Sigmoid colon (tissue), 7 donors: ENCODE results near the gene SFMBT2. TPM values are rescaled to one million over a fixed set of nuclear protein-coding genes. Genes with fewer than 3 reads are reported as not detected.

Experiments
- DNase-seq: peaks from one replicate; pipeline ENCODE4 v3.0.0-alpha.2; 2019
- H3K27ac ChIP-seq, 4 donors: fragments of 200-600 bp; sonication (generic); one replicate each; pipeline ENCODE4 v1.5.1; 2016 to 2019; ENCODE audit warnings: mild to moderate bottlenecking in 1 of 4
- H3K27me3 ChIP-seq, 3 donors: fragments of 200-600 bp; sonication (generic); one replicate each; pipeline ENCODE4 v1.5.1; 2019; ENCODE audit warnings: mild to moderate bottlenecking in 1 of 3
- H3K36me3 ChIP-seq, 4 donors: fragments of 200-600 bp; sonication (generic); one replicate each; pipeline ENCODE4 v1.5.1; 2016 to 2019
- H3K4me1 ChIP-seq, 4 donors: fragments of 200-600 bp; sonication (generic); one replicate each; pipeline ENCODE4 v1.5.1; 2017 to 2019
- H3K4me3 ChIP-seq, 4 donors: fragments of 200-600 bp; sonication (generic); one replicate each; pipeline ENCODE4 v1.5.1; 2017 to 2019; ENCODE audit warnings: mild to moderate bottlenecking in 2 of 4, moderate library complexity in 1 of 4
- H3K9me3 ChIP-seq, 4 donors: fragments of 200-600 bp in 3 of 4; sonication (generic) in 3 of 4; one replicate each; pipeline versions ENCODE4 v1.5.1 to v1.6.1; 2013 to 2019
- CTCF ChIP-seq, 4 experiments: fragments of 450-650 bp in 3 of 4; fragments of 200-600 bp in 1 of 4; IDR thresholded peaks; one replicate each; pipeline ENCODE4 v1.5.1; 2016 to 2019; ENCODE audit warnings: antibody characterized with exemption in 4 of 4, mild to moderate bottlenecking in 3 of 4, moderate library complexity in 2 of 4
- EP300 ChIP-seq, 4 donors: sonication (generic); formaldehyde crosslinking; IDR thresholded peaks; one replicate each; pipeline ENCODE4 v1.6.1; 2017; ENCODE audit warnings: antibody characterized with exemption in 4 of 4
- POLR2A ChIP-seq, 2 donors: fragments of 450-650 bp; IDR thresholded peaks; one replicate each; pipeline ENCODE4 v1.6.1; 2016; ENCODE audit warnings: antibody characterized with exemption in 2 of 2, mild to moderate bottlenecking in 2 of 2, moderate library complexity in 2 of 2
- POLR2AphosphoS5 ChIP-seq, 4 donors: sonication (generic); formaldehyde crosslinking; IDR thresholded peaks; one replicate each; pipeline ENCODE4 v1.6.1; 2017; ENCODE audit warnings: antibody characterized with exemption in 4 of 4
- WGBS, 2 donors: extraction: QIAGEN DNeasy Blood & Tissue Kit; methylation state at CpG; one replicate each; pipeline ENCODE4 v1.1.7; 2013; 5-methylcytosine and 5-hydroxymethylcytosine counted together
- intact Hi-C: fragments of 100-400 bp; cut with DNase I; formaldehyde crosslinking; loops from one replicate; pipeline ENCODE4 v1.15.1; 2023
- polyA plus RNA-seq, 3 donors: library from polyadenylated mRNA; stranded (reverse); fragments of 200-250 nt; gene quantifications; one replicate each; pipeline ENCODE4 v1.2.3, GENCODE V29; 2013
- total RNA-seq, 4 donors: library from RNA; depleted of rRNA; stranded (reverse); fragments of >200 nt; gene quantifications; one replicate each; pipeline ENCODE4 v1.1.0, GENCODE V29; 2016
- donor health status: healthy with polysubstance abuse.
- donor health status: Bipolar disorder and iron deficiency.
- donor health status: healthy.

Gene SFMBT2
- total and polyA plus RNA-seq, 7 donors = 0.60 to 6.4 (median 4.2) TPM

GRCh38 chr10:7283246-7283645, 127.6 kb downstream of the SFMBT2 start:
- Histone ChIP-seq H3K4me3 (no peak overlapping the region), H3K36me3 (no peaks in the 10 kb centered on the region), H3K27ac (no peak overlapping the region), H3K27me3 (no peaks in the 10 kb centered on the region), H3K4me1 (no peaks in the 10 kb centered on the region), H3K9me3 (no peaks in the 10 kb centered on the region)
- TF ChIP-seq CTCF (IDR thresholded peaks at IDR 0.05) (no peak), EP300 (IDR thresholded peaks at IDR 0.05) (no peak), POLR2AphosphoS5 (IDR thresholded peaks at IDR 0.05) (no peak), POLR2A (IDR thresholded peaks at IDR 0.05) (no peak)
- 64 to 91% methylated on average over 2 of the region's 2 CpGs for WGBS, 2 donors
- intact Hi-C loops = no loop called here
- no peak for DNase-seq

DNA sequence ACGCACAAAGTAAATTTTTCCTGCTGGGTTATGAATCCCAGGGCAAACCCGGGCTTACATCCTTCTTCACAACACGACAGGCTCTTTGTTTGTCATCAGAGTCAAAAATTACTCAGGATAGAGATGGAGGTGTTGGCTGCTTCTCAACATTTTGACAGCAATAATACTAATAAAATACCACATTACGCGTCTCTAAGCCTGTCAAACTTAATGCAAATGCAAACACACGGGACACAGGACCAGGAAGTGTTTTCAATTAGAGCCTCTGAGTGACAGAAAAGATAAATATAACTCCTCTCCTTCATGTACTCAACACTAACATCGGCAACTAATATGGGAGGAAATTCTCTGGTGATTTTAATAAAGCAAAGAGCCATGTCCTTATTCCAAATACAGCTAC, 128.4 kb downstream of the SFMBT2 start:
- no peak for DNase-seq
- no peak for TF ChIP-seq POLR2AphosphoS5 (IDR thresholded peaks at IDR 0.05)
- no peak for TF ChIP-seq POLR2A (IDR thresholded peaks at IDR 0.05)
- no peak for TF ChIP-seq CTCF (IDR thresholded peaks at IDR 0.05)
- no peak for TF ChIP-seq EP300 (IDR thresholded peaks at IDR 0.05)
- H3K4me3 ChIP-seq = no peak overlapping the region
- WGBS, 2 donors = 61 to 77% methylated on average over 7 of the region's 7 CpGs
- H3K36me3 ChIP-seq = no peaks in the 10 kb centered on the region
- H3K4me1 ChIP-seq = no peaks in the 10 kb centered on the region
- H3K27me3 ChIP-seq = no peaks in the 10 kb centered on the region
- intact Hi-C loops = no loop called here
- no peak overlapping the region for H3K27ac ChIP-seq
- no peaks in the 10 kb centered on the region for H3K9me3 ChIP-seq

DNA sequence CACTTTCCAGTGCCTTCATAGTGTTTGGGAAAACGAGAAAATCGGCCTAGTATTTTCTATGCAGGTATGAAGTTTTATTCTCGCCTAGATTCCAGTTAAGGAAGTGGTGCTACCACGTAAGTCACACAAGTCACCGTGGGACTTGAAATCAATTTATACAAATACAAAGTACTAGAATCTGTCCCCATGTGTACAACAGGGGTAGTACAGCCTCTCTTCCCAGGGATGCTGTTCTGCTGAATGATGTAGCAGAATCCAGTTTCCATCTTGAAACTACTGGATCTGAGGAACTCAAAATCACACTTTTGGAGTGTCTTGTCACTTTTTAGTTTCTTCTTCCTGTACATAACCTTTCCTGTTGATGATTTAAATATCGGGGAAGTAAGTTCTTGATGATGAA, 129.4 kb downstream of the SFMBT2 start:
- Histone ChIP-seq H3K27ac (no peak overlapping the region), H3K9me3 (no peaks in the 10 kb centered on the region), H3K27me3 (no peaks in the 10 kb centered on the region), H3K4me3 (no peak overlapping the region), H3K36me3 (no peaks in the 10 kb centered on the region), H3K4me1 (no peaks in the 10 kb centered on the region)
- no peak for DNase-seq
- intact Hi-C loops = no loop called here
- no peak for TF ChIP-seq CTCF (IDR thresholded peaks at IDR 0.05)
- TF ChIP-seq POLR2AphosphoS5 (IDR thresholded peaks at IDR 0.05) = no peak
- TF ChIP-seq POLR2A (IDR thresholded peaks at IDR 0.05) = no peak
- TF ChIP-seq EP300 (IDR thresholded peaks at IDR 0.05) = no peak
- 88 to 90% methylated on average over 6 of the region's 6 CpGs for WGBS, 2 donors

GRCh38 chr10:7279303-7279702, 131.5 kb downstream of the SFMBT2 start:
- Histone ChIP-seq H3K4me3 (no peak overlapping the region), H3K27ac (no peak overlapping the region), H3K36me3 (no peaks in the 10 kb centered on the region), H3K9me3 (no peaks in the 10 kb centered on the region), H3K27me3 (no peaks in the 10 kb centered on the region), H3K4me1 (no peaks in the 10 kb centered on the region)
- 78 to 91% methylated on average over 5 of the region's 5 CpGs for WGBS, 2 donors
- TF ChIP-seq POLR2A (IDR thresholded peaks at IDR 0.05) (no peak), CTCF (IDR thresholded peaks at IDR 0.05) (no peak), EP300 (IDR thresholded peaks at IDR 0.05) (no peak), POLR2AphosphoS5 (IDR thresholded peaks at IDR 0.05) (no peak)
- DNase-seq = no peak
- intact Hi-C loops = no loop called here

DNA sequence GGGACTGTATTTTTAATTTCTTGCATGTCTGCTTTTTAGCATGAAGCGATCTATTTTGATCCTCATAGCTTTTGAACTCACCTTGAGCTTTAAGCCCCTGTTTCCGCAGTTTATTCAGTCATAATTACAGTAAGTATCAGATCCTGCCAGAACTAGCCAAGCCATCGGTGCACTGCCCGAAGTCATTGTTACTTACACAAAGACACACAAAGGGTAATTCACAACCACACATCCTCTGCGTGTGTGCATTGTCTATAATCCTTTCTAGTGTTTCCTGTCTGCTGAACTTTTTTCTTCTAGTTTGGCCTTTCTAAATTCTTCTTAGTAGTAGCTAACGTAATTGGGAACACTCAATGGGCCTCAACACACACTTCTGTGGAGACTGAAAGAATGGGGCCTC, 133.0 kb downstream of the SFMBT2 start:
- intact Hi-C loops = no loop called here
- WGBS, 2 donors = 82 to 86% methylated on average over 6 of the region's 6 CpGs
- H3K27me3 ChIP-seq = no peaks in the 10 kb centered on the region

More for the DNA sequence above, 133.0 kb downstream of the SFMBT2 start:
- TF ChIP-seq POLR2A (IDR thresholded peaks at IDR 0.05) (no peak), POLR2AphosphoS5 (IDR thresholded peaks at IDR 0.05) (peak in 1 of 4 donors; percentile 6), EP300 (IDR thresholded peaks at IDR 0.05) (no peak)
- no peaks in the 10 kb centered on the region for H3K9me3 ChIP-seq
- no peak overlapping the region for H3K4me3 ChIP-seq
- no peak for DNase-seq
- no peaks in the 10 kb centered on the region for H3K36me3 ChIP-seq
- H3K27ac ChIP-seq = no peak overlapping the region
- H3K4me1 ChIP-seq = no peaks in the 10 kb centered on the region
